ENCODE results near the gene LRRC59. TPM values are rescaled to one million over a fixed set of nuclear protein-coding genes. Genes with fewer than 3 reads are reported as not detected.

Gene LRRC59
- total RNA-seq, 1 experiment from 2014 or later: 108 TPM

GRCh38 chr17:50358177-50358576 is 39.1 kb downstream of the LRRC59 start:
- Mint-ChIP-seq H3K4me1 (peaks cover 11% of the 10 kb centered on the region), H3K9me3 (no peaks in the 10 kb centered on the region), H3K36me3 (peaks cover 34% of the 10 kb centered on the region), H3K27ac (no peak overlapping the region), H3K27me3 (ENCODE audit: low read depth) (no peaks in the 10 kb centered on the region), H3K4me3 (no peak overlapping the region)
- no peak for TF ChIP-seq ZNF317 (CRISPR knock-in tag; IDR thresholded peaks at IDR 0.05; ENCODE audit: borderline replicate concordance, low read depth)
- TF ChIP-seq MYBL2 (CRISPR knock-in tag; IDR thresholded peaks at IDR 0.05): no peak
- TF ChIP-seq ATF6 (CRISPR knock-in tag; IDR thresholded peaks at IDR 0.05): no peak
- no peak for TF ChIP-seq CDX4 (CRISPR knock-in tag; IDR thresholded peaks at IDR 0.05; ENCODE audit: borderline replicate concordance)
- TF ChIP-seq ERG (CRISPR knock-in tag; IDR thresholded peaks at IDR 0.05): no peak
- TF ChIP-seq ZBTB21 (CRISPR knock-in tag; IDR thresholded peaks at IDR 0.05; ENCODE audit: borderline replicate concordance): no peak
- TF ChIP-seq NR2C2 (CRISPR knock-in tag; IDR thresholded peaks at IDR 0.05): no peak
- TF ChIP-seq, protein P1, sequence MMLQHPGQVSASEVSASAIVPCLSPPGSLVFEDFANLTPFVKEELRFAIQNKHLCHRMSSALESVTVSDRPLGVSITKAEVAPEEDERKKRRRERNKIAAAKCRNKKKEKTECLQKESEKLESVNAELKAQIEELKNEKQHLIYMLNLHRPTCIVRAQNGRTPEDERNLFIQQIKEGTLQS (CRISPR knock-in tag; conservative IDR thresholded peaks at IDR 0.05): no peak
- TF ChIP-seq TCF7 (CRISPR knock-in tag; IDR thresholded peaks at IDR 0.05; ENCODE audit: low read depth): no peak
- ChIA-PET CTCF (no interaction called here), POLR2A (no interaction called here)
- DNase-seq (ENCODE audit: low spot score): no peak
- no peak for ATAC-seq

DNA sequence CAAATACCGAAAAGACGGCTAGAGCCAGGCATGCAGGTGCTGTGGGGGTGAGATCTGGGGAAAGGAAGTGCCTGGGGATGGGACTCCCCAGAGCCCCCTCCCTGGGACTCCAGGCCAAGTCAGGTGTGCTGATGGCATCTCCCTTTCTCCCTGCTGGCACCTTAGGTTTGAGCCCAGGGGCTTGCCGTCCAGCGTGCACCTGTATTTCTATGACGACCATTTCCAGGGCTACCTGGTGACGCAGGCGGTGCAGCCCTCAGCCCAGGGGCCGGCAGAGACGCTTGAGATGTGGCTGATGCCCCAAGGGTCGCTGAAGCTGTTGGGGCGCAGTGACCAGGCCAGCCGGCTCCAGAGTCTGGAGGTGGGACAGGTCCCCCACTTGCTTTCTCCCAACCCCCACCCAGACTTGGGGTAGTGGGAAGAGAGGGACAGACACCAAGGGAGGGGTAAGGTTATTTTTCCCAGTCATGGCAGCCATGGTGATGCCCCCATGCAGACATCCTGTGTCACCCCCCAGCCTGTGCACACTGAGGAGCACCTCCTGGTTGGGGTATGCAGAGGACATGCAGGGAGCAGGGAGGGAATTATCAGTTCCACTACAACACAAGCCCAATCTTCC is 40.3 kb downstream of the LRRC59 start:
- H3K27me3 Mint-ChIP-seq (ENCODE audit: low read depth): no peaks in the 10 kb centered on the region
- CTCF ChIA-PET: no interaction called here
- no peak overlapping the region for H3K4me3 Mint-ChIP-seq
- H3K27ac Mint-ChIP-seq: no peak overlapping the region
- POLR2A ChIA-PET: no interaction called here
- DNase-seq (ENCODE audit: low spot score) (no peak), ATAC-seq (no peak)
- no peaks in the 10 kb centered on the region for H3K9me3 Mint-ChIP-seq
- peaks cover 2% of the 10 kb centered on the region for H3K4me1 Mint-ChIP-seq
- peaks cover 35% of the 10 kb centered on the region for H3K36me3 Mint-ChIP-seq
- TF ChIP-seq PRRX2 (CRISPR knock-in tag; IDR thresholded peaks at IDR 0.05): no peak

DNA sequence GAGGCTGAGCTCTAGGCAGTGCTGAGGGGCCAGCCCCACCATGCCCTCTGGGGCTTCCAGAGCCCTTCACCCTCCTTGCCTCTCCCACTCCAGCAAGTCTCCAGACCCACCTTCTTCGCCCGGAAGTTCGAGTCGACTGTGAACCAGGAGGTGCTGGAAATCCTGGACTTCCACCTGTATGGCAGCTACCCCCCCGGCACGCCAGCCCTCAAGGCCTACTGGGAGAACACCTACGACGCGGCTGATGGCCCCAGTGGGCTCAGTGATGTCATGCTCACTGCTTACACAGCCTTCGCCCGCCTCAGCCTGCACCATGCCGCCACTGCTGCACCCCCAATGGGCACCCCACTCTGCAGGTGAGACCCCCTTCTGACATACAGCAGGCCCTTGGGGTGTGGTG is 40.9 kb downstream of the LRRC59 start:
- no peak overlapping the region for H3K4me3 Mint-ChIP-seq
- DNase-seq (ENCODE audit: low spot score): no peak
- no peak for TF ChIP-seq FOXJ3 (CRISPR knock-in tag; IDR thresholded peaks at IDR 0.05; ENCODE audit: borderline replicate concordance)
- no peak for TF ChIP-seq KAT7 (CRISPR knock-in tag; IDR thresholded peaks at IDR 0.05; ENCODE audit: borderline replicate concordance)
- TF ChIP-seq USF1 (CRISPR knock-in tag; IDR thresholded peaks at IDR 0.05): no peak
- TF ChIP-seq, protein P2, sequence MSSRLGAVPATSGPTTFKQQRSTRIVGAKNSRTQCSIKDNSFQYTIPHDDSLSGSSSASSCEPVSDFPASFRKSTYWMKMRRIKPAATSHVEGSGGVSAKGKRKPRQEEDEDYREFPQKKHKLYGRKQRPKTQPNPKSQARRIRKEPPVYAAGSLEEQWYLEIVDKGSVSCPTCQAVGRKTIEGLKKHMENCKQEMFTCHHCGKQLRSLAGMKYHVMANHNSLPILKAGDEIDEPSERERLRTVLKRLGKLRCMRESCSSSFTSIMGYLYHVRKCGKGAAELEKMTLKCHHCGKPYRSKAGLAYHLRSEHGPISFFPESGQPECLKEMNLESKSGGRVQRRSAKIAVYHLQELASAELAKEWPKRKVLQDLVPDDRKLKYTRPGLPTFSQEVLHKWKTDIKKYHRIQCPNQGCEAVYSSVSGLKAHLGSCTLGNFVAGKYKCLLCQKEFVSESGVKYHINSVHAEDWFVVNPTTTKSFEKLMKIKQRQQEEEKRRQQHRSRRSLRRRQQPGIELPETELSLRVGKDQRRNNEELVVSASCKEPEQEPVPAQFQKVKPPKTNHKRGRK (CRISPR knock-in tag; IDR thresholded peaks at IDR 0.05; ENCODE audit: borderline replicate concordance): no peak
- no peak for TF ChIP-seq SOX15 (CRISPR knock-in tag; IDR thresholded peaks at IDR 0.05)

More for the DNA sequence above, 40.9 kb downstream of the LRRC59 start:
- H3K9me3 Mint-ChIP-seq: no peaks in the 10 kb centered on the region
- peaks cover 35% of the 10 kb centered on the region for H3K36me3 Mint-ChIP-seq
- no peak overlapping the region for H3K27ac Mint-ChIP-seq
- ChIA-PET POLR2A (no interaction called here), CTCF (no interaction called here)
- no peak for ATAC-seq
- H3K27me3 Mint-ChIP-seq (ENCODE audit: low read depth): no peaks in the 10 kb centered on the region
- H3K4me1 Mint-ChIP-seq: no peaks in the 10 kb centered on the region
